Measurements from ENCODE around the gene ZNRF3. TPM values are rescaled to one million over a fixed set of nuclear protein-coding genes. Genes with fewer than 3 reads are reported as not detected.

Gene ZNRF3
- total RNA-seq, 1 donor from 2014 or later: 0.69 TPM

- CTCF ChIA-PET: no interaction called here
Observed at GRCh38 chr22:28995551-28995950, 112.2 kb downstream of the ZNRF3 start.

GRCh38 chr22:28997342-28997741, 114.0 kb downstream of the ZNRF3 start:
- no peak for DNase-seq
- no peaks in the 10 kb centered on the region for H3K4me1 Mint-ChIP-seq
- intact Hi-C loops (cut with micrococcal nuclease): no loop called here
- no peaks in the 10 kb centered on the region for H3K36me3 Mint-ChIP-seq (ENCODE audit: low read depth)
- H3K4me3 Mint-ChIP-seq: no peak overlapping the region
- ATAC-seq (ENCODE audit: low read depth): no peak
- H3K9me3 Mint-ChIP-seq: peaks cover 3% of the 10 kb centered on the region
- no peak overlapping the region for H3K27ac Mint-ChIP-seq
- ChIA-PET POLR2A (no interaction called here), CTCF (no interaction called here)
- peaks cover 2% of the 10 kb centered on the region for H3K27me3 Mint-ChIP-seq
- TF ChIP-seq CTCF (IDR thresholded peaks at IDR 0.05): no peak

More at GRCh38 chr22:28995551-28995950, 112.2 kb downstream of the ZNRF3 start:
- ATAC-seq (ENCODE audit: low read depth) (no peak), DNase-seq (no peak)
- Mint-ChIP-seq H3K4me3 (no peak overlapping the region), H3K27me3 (peaks cover 2% of the 10 kb centered on the region), H3K9me3 (peaks cover 1% of the 10 kb centered on the region), H3K36me3 (ENCODE audit: low read depth) (no peaks in the 10 kb centered on the region), H3K4me1 (no peaks in the 10 kb centered on the region), H3K27ac (no peak overlapping the region)
- intact Hi-C loops (cut with micrococcal nuclease): no loop called here
- no peak for TF ChIP-seq CTCF (IDR thresholded peaks at IDR 0.05)
- POLR2A ChIA-PET: interaction anchor here (0.6 kb wide), 1 partner anchor 412 kb away, joined by 5 read pairs; no protein-coding TSS in a partner anchor

- POLR2A ChIA-PET: no interaction called here
- DNase-seq (no peak), ATAC-seq (ENCODE audit: low read depth) (no peak)
- intact Hi-C loops (cut with micrococcal nuclease): no loop called here
- TF ChIP-seq CTCF (IDR thresholded peaks at IDR 0.05): no peak
- CTCF ChIA-PET: no interaction called here
- H3K4me3 Mint-ChIP-seq: no peak overlapping the region
- no peaks in the 10 kb centered on the region for H3K36me3 Mint-ChIP-seq (ENCODE audit: low read depth)
- H3K27ac Mint-ChIP-seq: no peak overlapping the region
- H3K9me3 Mint-ChIP-seq: peaks cover 3% of the 10 kb centered on the region
- H3K4me1 Mint-ChIP-seq: no peaks in the 10 kb centered on the region
- peaks cover 2% of the 10 kb centered on the region for H3K27me3 Mint-ChIP-seq
Observed at GRCh38 chr22:28998681-28999080, 115.3 kb downstream of the ZNRF3 start.

- H3K36me3 Mint-ChIP-seq (ENCODE audit: low read depth): no peaks in the 10 kb centered on the region
- ChIA-PET CTCF (no interaction called here), POLR2A (no interaction called here)
- intact Hi-C loops (cut with micrococcal nuclease): no loop called here
- H3K27me3 Mint-ChIP-seq: peaks cover 4% of the 10 kb centered on the region
- TF ChIP-seq CTCF (IDR thresholded peaks at IDR 0.05): no peak
- DNase-seq (no peak), ATAC-seq (ENCODE audit: low read depth) (no peak)
- no peaks in the 10 kb centered on the region for H3K4me1 Mint-ChIP-seq
- H3K4me3 Mint-ChIP-seq: no peak overlapping the region
- no peak overlapping the region for H3K27ac Mint-ChIP-seq
- peaks cover 3% of the 10 kb centered on the region for H3K9me3 Mint-ChIP-seq
Observed at GRCh38 chr22:28999510-28999909, 116.1 kb downstream of the ZNRF3 start.

- no peak for TF ChIP-seq CTCF (IDR thresholded peaks at IDR 0.05)
- H3K4me1 Mint-ChIP-seq: no peaks in the 10 kb centered on the region
- intact Hi-C loops (cut with micrococcal nuclease): no loop called here
- POLR2A ChIA-PET: no interaction called here
- H3K4me3 Mint-ChIP-seq: no peak overlapping the region
- no peak overlapping the region for H3K27ac Mint-ChIP-seq
- peaks cover 6% of the 10 kb centered on the region for H3K27me3 Mint-ChIP-seq
- CTCF ChIA-PET: no interaction called here
- peaks cover 3% of the 10 kb centered on the region for H3K9me3 Mint-ChIP-seq
- no peak for ATAC-seq (ENCODE audit: low read depth)
- no peaks in the 10 kb centered on the region for H3K36me3 Mint-ChIP-seq (ENCODE audit: low read depth)
- no peak for DNase-seq
Observed at GRCh38 chr22:28999919-29000556, 116.7 kb downstream of the ZNRF3 start.

Measured in activated B cell treated with CpG ODN at 0.5 μM for 24 hours (primary cell).